ENCODE measurements around the gene CXorf38. TPM values are rescaled to one million over a fixed set of nuclear protein-coding genes. Genes with fewer than 3 reads are reported as not detected.
A peak's percentile ranks its signal among the peaks of the same experiment; 100 is the strongest.
"Not testable (repeated sequence)": the region's sequence is repeated elsewhere in the genome, so short reads cannot be mapped to it uniquely, and the experiment has no call there.

Gene CXorf38
- total RNA-seq, 1 experiment from 2014 or later = 22.8 TPM

- H3K36me3 ChIP-seq = no peaks in the 10 kb centered on the region
- H3K4me3 ChIP-seq = no peak overlapping the region
- no peak for DNase-seq
- H3K27me3 ChIP-seq = no peaks in the 10 kb centered on the region
- H3K9me3 ChIP-seq = no peaks in the 10 kb centered on the region
Observed at GRCh38 chrX:40582811-40583210, 64.5 kb downstream of the CXorf38 start.

GRCh38 chrX:40582178-40582577 lies 65.2 kb downstream of the CXorf38 start:
- not testable (repeated sequence) for H3K4me3 ChIP-seq, H3K36me3 ChIP-seq, H3K27me3 ChIP-seq, DNase-seq, H3K9me3 ChIP-seq

- H3K27me3 ChIP-seq = no peaks in the 10 kb centered on the region
- H3K4me3 ChIP-seq = peak overlapping the region; percentile 77
- DNase-seq = no peak
- no peaks in the 10 kb centered on the region for H3K36me3 ChIP-seq
- no peaks in the 10 kb centered on the region for H3K9me3 ChIP-seq
Observed at GRCh38 chrX:40581336-40581920, 65.9 kb downstream of the CXorf38 start.

DNA sequence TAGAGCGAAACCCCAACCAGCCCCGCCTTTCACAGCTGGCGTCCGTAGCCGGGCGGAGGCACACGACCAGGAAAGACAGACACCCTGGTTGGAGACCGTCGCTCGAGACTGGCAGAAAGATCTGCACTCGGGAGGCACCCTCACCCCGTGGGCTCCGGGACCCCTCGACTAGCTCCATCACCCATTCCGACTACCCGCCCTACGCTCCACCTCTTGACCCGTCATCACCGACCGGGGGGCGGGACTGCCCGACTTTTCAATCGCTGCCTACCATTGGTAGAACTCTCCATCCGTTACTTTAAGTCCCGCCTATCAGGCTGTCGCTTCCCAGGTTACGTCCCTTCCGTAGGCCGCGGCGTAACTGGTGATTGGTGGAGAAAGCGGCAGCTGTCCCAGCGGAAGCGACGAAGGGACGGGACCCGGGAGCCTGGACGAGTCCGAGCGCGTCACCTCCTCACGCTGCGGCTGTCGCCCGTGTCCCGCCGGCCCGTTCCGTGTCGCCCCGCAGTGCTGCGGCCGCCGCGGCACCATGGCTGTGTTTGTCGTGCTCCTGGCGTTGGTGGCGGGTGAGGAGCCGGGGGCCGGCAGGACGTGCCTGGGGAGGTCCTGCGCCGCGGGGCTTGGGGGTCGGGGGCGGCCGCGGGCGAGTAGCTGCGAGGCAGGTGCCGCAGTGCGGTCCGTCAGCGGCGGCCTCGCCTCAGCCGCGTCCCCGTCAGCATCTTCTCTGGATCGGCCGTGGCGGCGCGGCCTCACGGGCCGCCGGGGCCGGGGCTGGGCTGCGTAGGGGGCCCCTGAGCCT lies 66.6 kb downstream of the CXorf38 start, which contains the start of gene ATP6AP2:
TSS of gene ATP6AP2 (plus strand) at position 434 of the 799 bp plus-strand sequence. CDS start at position 530, 96 bp downstream.
- no peaks in the 10 kb centered on the region for H3K9me3 ChIP-seq
- H3K4me3 ChIP-seq = peak within 1 kb of the TSS; percentile 77
- no peaks in the 10 kb centered on the region for H3K36me3 ChIP-seq
- no peaks in the 10 kb centered on the region for H3K27me3 ChIP-seq
- DNase-seq = peak; percentile 84

GRCh38 chrX:40579900-40580536 lies 67.3 kb downstream of the CXorf38 start:
- Histone ChIP-seq H3K9me3 (no peaks in the 10 kb centered on the region), H3K27me3 (no peaks in the 10 kb centered on the region), H3K36me3 (no peaks in the 10 kb centered on the region), H3K4me3 (peak overlapping the region; percentile 77)
- no peak for DNase-seq

- no peaks in the 10 kb centered on the region for H3K27me3 ChIP-seq
- H3K9me3 ChIP-seq = no peaks in the 10 kb centered on the region
- no peak overlapping the region for H3K4me3 ChIP-seq
- H3K36me3 ChIP-seq = no peaks in the 10 kb centered on the region
- no peak for DNase-seq
Observed at GRCh38 chrX:40579141-40579540, 68.2 kb downstream of the CXorf38 start.

DNA sequence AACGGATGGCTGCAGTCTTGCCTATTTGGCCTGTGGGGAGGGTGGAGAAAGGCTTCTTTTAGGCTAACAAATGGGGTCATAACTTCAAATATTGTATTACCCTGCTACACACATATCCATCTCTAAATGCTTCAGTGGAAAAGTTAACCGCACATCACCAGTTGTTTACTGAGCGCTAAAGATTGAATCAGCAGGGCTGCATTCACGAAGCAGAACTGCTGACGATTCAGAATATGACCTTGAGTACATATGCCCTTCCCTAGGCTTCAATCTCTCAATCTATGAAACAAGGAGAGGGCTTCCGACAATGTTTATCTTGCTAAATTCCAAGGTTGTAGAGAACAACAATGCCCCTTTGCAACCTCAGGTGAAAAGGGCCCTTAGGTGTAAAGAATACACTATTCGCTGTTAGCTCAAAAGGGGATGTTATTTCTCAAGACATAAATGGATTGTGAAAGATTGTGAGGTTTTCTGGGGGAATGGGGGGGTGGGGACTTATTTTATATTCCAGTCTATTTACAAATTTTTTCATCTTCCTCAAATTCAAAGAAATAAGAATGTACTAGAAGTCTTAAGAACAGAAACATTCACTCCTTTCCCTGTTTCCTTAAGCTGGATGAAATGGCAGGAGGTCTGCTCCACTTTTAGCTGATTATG lies 69.2 kb downstream of the CXorf38 start:
- H3K27me3 ChIP-seq = no peaks in the 10 kb centered on the region
- no peak for DNase-seq
- H3K36me3 ChIP-seq = no peaks in the 10 kb centered on the region
- no peaks in the 10 kb centered on the region for H3K9me3 ChIP-seq
- H3K4me3 ChIP-seq = no peak overlapping the region

Other genes starting within 250 kb of the CXorf38 start
- gene ATP6AP2, start 66.6 kb downstream of the CXorf38 start, total RNA-seq (2014; rRNA removed; shearing (Covaris generic); ENCODE audit: low replicate concordance) = 132 and 174 TPM in 2 replicates
- not detected in 2 replicates for gene MPC1L, start 24.1 kb downstream of the CXorf38 start, total RNA-seq (2014; rRNA removed; shearing (Covaris generic); ENCODE audit: low replicate concordance)
- 4.5 and 25.9 TPM in 2 replicates for gene MED14, start 88.0 kb upstream of the CXorf38 start, total RNA-seq (2014; rRNA removed; shearing (Covaris generic); ENCODE audit: low replicate concordance)